HEK293T (cell line): ENCODE results near the gene OPRM1.

Experiments used
- ELF4 ChIP-seq: fragments of 450-650 bp; IDR thresholded peaks from 2 replicates; pipeline ENCODE4 v1.6.1; 2017; ENCODE audit warnings: antibody characterized with exemption
- SUZ12 ChIP-seq: fragments of 450-650 bp; IDR thresholded peaks from 2 replicates; pipeline ENCODE4 v1.6.1; 2016; ENCODE audit warnings: mild to moderate bottlenecking

GRCh38 chr6:154010371-154010770, 28.7 kb upstream of the OPRM1 start:
- TF ChIP-seq ELF4 (no peak), SUZ12 (no peak)
